WTC11 (cell line): ENCODE results near the gene SLC24A3.

Source experiments
- CREM ChIP-seq: sonication (generic); formaldehyde crosslinking; IDR thresholded peaks from 2 replicates; pipeline ENCODE4 v1.8.1; 2022; ENCODE audit warnings: mild to moderate bottlenecking, missing genetic modification reagents, moderate library complexity
- ESRRA ChIP-seq: sonication (generic); formaldehyde crosslinking; IDR thresholded peaks from 2 replicates; pipeline ENCODE4 v1.8.1; 2022; ENCODE audit warnings: mild to moderate bottlenecking, missing genetic modification reagents, borderline replicate concordance
- MXD4 ChIP-seq: fragments of 250-450 bp; sonication (Bioruptor Pico); IDR thresholded peaks from 2 replicates; pipeline ENCODE4 v1.8.0; 2021; ENCODE audit warnings: mild to moderate bottlenecking, moderate library complexity, borderline replicate concordance
- ZNF317 ChIP-seq: sonication (generic); formaldehyde crosslinking; IDR thresholded peaks from 2 replicates; pipeline ENCODE4 v1.8.1; 2023; ENCODE audit warnings: low read depth, mild to moderate bottlenecking, moderate library complexity, missing genetic modification reagents, borderline replicate concordance
- TF ChIP-seq, protein P1 (sequence below): fragments of 200-600 bp; IDR thresholded peaks from 2 replicates; pipeline ENCODE4 v1.8.0; 2022; ENCODE audit warnings: antibody characterized with exemption
- TF ChIP-seq, protein P2 (sequence below): sonication (generic); formaldehyde crosslinking; IDR thresholded peaks from 2 replicates; pipeline ENCODE4 v1.8.1; 2023; ENCODE audit warnings: mild to moderate bottlenecking, missing genetic modification reagents, moderate library complexity

DNA sequence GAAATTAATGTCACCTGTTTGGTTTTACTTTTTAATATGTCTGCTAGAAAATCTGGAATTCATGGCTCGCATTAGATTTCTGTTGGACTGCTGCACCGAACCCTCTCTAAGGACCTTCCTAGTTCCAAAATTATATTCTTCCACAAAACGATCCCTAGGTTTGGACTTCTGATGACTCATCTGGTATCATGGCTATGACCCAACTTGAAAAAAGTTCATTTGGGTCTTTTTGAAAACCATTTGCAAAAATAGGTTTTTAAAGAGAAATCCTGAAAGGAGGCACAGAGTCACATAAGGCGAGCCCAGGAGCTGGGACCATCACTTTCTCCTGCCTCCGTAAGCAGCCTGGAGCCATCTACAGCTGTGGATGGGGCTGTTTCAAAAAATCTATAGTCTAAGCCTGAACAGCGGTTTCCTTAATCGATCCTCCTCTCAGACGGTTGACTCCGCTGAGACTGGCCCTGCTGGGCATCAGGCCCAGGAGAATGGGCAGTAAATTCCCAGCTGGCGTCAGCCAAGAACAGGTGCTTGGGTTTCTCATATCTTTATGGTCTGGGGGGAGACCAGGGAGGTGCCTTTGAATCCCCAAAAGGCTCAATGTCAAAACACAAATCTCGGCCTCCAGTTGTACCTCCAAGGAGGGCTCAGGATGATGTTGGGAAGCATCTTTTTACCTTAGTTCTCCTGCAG lies 44.6 kb downstream of the SLC24A3 start:
- TF ChIP-seq, protein P1, sequence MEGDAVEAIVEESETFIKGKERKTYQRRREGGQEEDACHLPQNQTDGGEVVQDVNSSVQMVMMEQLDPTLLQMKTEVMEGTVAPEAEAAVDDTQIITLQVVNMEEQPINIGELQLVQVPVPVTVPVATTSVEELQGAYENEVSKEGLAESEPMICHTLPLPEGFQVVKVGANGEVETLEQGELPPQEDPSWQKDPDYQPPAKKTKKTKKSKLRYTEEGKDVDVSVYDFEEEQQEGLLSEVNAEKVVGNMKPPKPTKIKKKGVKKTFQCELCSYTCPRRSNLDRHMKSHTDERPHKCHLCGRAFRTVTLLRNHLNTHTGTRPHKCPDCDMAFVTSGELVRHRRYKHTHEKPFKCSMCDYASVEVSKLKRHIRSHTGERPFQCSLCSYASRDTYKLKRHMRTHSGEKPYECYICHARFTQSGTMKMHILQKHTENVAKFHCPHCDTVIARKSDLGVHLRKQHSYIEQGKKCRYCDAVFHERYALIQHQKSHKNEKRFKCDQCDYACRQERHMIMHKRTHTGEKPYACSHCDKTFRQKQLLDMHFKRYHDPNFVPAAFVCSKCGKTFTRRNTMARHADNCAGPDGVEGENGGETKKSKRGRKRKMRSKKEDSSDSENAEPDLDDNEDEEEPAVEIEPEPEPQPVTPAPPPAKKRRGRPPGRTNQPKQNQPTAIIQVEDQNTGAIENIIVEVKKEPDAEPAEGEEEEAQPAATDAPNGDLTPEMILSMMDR: no peak
- TF ChIP-seq ESRRA (CRISPR knock-in tag) (no peak), ZNF317 (CRISPR knock-in tag) (no peak), CREM (CRISPR knock-in tag) (no peak), MXD4 (CRISPR knock-in tag) (no peak)
- TF ChIP-seq, protein P2, sequence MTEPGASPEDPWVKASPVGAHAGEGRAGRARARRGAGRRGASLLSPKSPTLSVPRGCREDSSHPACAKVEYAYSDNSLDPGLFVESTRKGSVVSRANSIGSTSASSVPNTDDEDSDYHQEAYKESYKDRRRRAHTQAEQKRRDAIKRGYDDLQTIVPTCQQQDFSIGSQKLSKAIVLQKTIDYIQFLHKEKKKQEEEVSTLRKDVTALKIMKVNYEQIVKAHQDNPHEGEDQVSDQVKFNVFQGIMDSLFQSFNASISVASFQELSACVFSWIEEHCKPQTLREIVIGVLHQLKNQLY (CRISPR knock-in tag): no peak
